Kidney (tissue), 2 donors: ENCODE data around the gene CTSG. TPM values are rescaled to one million over a fixed set of nuclear protein-coding genes. Genes with fewer than 3 reads are reported as not detected.

ENCODE experiments used
- polyA plus RNA-seq: library from polyadenylated mRNA; stranded (reverse); fragments of 350-450 nt; fragmentation: Illumina TruSeq; extraction: RNeasy Lipid Tissue Mini Kit (QIAGEN cat#74804); gene quantifications from one replicate; pipeline ENCODE4 v1.2.3, GENCODE V29; 2014; ENCODE audit warnings: low read depth, low replicate concordance; ENCODE audit not compliant: insufficient read depth
- total RNA-seq: library from RNA; stranded (reverse); fragmentation: NEBNext Ultra II Directional; extraction: Animal tissue kit (Norgen Biotek cat#: 25700); gene quantifications from one replicate; pipeline ENCODE4 v1.2.1, GENCODE V29; 2021
- donor health status: DM: yes; HTN: yes; CAD: no.

The CTSG gene
- total and polyA plus RNA-seq, 2 donors from 2014 or later, result 1.1 to 11.9 TPM

Other genes with a start within 250 kb of the CTSG start
- 57.5 TPM for gene ADCY4, start 241.2 kb downstream of the CTSG start, total RNA-seq
- 19.2 TPM for gene ADCY4, start 241.2 kb downstream of the CTSG start, polyA plus RNA-seq
- gene RIPK3, start 236.3 kb downstream of the CTSG start, total RNA-seq, result 19.5 TPM
- gene RIPK3, start 236.3 kb downstream of the CTSG start, polyA plus RNA-seq, result 5.1 TPM
- 45.3 TPM for gene NFATC4, start 208.1 kb downstream of the CTSG start, total RNA-seq
- 38.9 TPM for gene NFATC4, start 208.1 kb downstream of the CTSG start, polyA plus RNA-seq
- gene NYNRIN, start 177.2 kb downstream of the CTSG start, total RNA-seq, result 12.1 TPM
- gene NYNRIN, start 177.2 kb downstream of the CTSG start, polyA plus RNA-seq, result 4.4 TPM
- 1.3 TPM for gene CBLN3, start 146.6 kb downstream of the CTSG start, total RNA-seq
- gene CBLN3, start 146.6 kb downstream of the CTSG start, polyA plus RNA-seq, result 2.6 TPM
- gene KHNYN, start 146.3 kb downstream of the CTSG start, total RNA-seq, result 53.9 TPM
- gene KHNYN, start 146.3 kb downstream of the CTSG start, polyA plus RNA-seq, result 9.7 TPM
- gene SDR39U1, start 133.5 kb downstream of the CTSG start, total RNA-seq, result 62.3 TPM
- 97.8 TPM for gene SDR39U1, start 133.5 kb downstream of the CTSG start, polyA plus RNA-seq
- gene CMA1, start 68.0 kb downstream of the CTSG start, total RNA-seq, result 2.1 TPM
- gene CMA1, start 68.0 kb downstream of the CTSG start, polyA plus RNA-seq, result not detected
- 0.91 TPM for gene GZMH, start 33.4 kb upstream of the CTSG start, total RNA-seq
- 1.9 TPM for gene GZMH, start 33.4 kb upstream of the CTSG start, polyA plus RNA-seq
- gene GZMB, start 57.9 kb upstream of the CTSG start, total RNA-seq, result 1.6 TPM
- 0.86 TPM for gene GZMB, start 57.9 kb upstream of the CTSG start, polyA plus RNA-seq